HepG2 (cell line): ENCODE results near the gene MCTS1. TPM values are rescaled to one million over a fixed set of nuclear protein-coding genes. Genes with fewer than 3 reads are reported as not detected.
A peak's percentile ranks its signal among the peaks of the same experiment; 100 is the strongest.

Source experiments
- CAMTA2 ChIP-seq: sonication (generic); formaldehyde crosslinking; IDR thresholded peaks from 2 replicates; pipeline ENCODE4 v1.4.0; 2020; ENCODE audit warnings: mild to moderate bottlenecking, missing genetic modification reagents, borderline replicate concordance
- ETV5 ChIP-seq: IDR thresholded peaks from 2 replicates; pipeline ENCODE4 v1.6.1; 2018; ENCODE audit warnings: missing biosample characterization, missing genetic modification reagents, inconsistent platforms, borderline replicate concordance
- FOXK1 ChIP-seq: sonication (generic); formaldehyde crosslinking; IDR thresholded peaks from 2 replicates; pipeline ENCODE4 v1.4.0; 2020; ENCODE audit warnings: low read depth, missing genetic modification reagents, borderline replicate concordance
- GABPB1 ChIP-seq: IDR thresholded peaks from 2 replicates; pipeline ENCODE4 v1.6.1; 2016; ENCODE audit warnings: mild to moderate bottlenecking, missing genetic modification reagents, moderate library complexity, missing compliant biosample characterization
- MZF1 ChIP-seq: sonication (generic); formaldehyde crosslinking; IDR thresholded peaks from 2 replicates; pipeline ENCODE4 v1.8.1; 2023; ENCODE audit warnings: mild to moderate bottlenecking, missing genetic modification reagents, borderline replicate concordance
- NAIF1 ChIP-seq: sonication (generic); formaldehyde crosslinking; IDR thresholded peaks from 2 replicates; pipeline ENCODE4 v1.5.0; 2020; ENCODE audit warnings: mild to moderate bottlenecking, missing genetic modification reagents, borderline replicate concordance
- NFRKB ChIP-seq: fragments of 450-650 bp; IDR thresholded peaks from 2 replicates; pipeline ENCODE4 v1.6.1; 2017
- SP2 ChIP-seq: sonication (generic); formaldehyde crosslinking; IDR thresholded peaks from 2 replicates; pipeline ENCODE4 v1.5.1; 2020; ENCODE audit warnings: mild to moderate bottlenecking, missing genetic modification reagents
- SRF ChIP-seq: IDR thresholded peaks from 2 replicates; pipeline ENCODE4 v1.6.1; 2011; ENCODE audit warnings: mild to moderate bottlenecking, low read depth, low read length, moderate library complexity
- SRSF1 ChIP-seq: fragments of 200-400 bp; formaldehyde crosslinking; optimal IDR thresholded peaks from 2 replicates; pipeline ENCODE3; 2017; ENCODE audit warnings: mild to moderate bottlenecking, low read depth, low read length, moderate library complexity
- ZFY ChIP-seq: sonication (generic); formaldehyde crosslinking; IDR thresholded peaks from 2 replicates; pipeline ENCODE4 v1.4.0; 2020; ENCODE audit warnings: missing genetic modification reagents
- ZNF773 ChIP-seq: sonication (generic); formaldehyde crosslinking; IDR thresholded peaks from 2 replicates; pipeline ENCODE4 v1.4.0; 2020; ENCODE audit warnings: missing genetic modification reagents, borderline replicate concordance
- ZNF780A ChIP-seq: sonication (generic); formaldehyde crosslinking; IDR thresholded peaks from 2 replicates; pipeline ENCODE4 v1.8.0; 2022; ENCODE audit warnings: mild to moderate bottlenecking, missing genetic modification reagents, moderate library complexity
- polyA plus RNA-seq, 8 experiments: library from polyadenylated mRNA; depleted of rRNA in 3 of 8; stranded (reverse) in 7 of 8; unstranded in 1 of 8; fragments of >200 nt; fragmentation: Illumina TruSeq in 4 of 8; extraction: Trizol in 4 of 8; gene quantifications; 2 replicates each; pipeline versions ENCODE4 v1.2.1 to v1.2.3, GENCODE V29; 2011 to 2016; ENCODE audit warnings: low read depth in 4 of 8, missing spikeins in 1 of 8, mixed read lengths in 1 of 8; ENCODE audit not compliant: insufficient read depth in 1 of 8
- total RNA-seq, 5 experiments: library from RNA; depleted of rRNA; stranded (reverse); fragments of >200 nt; fragmentation: Illumina TruSeq; extraction: Trizol; gene quantifications; 2 replicates each; pipeline ENCODE4 v1.2.3, GENCODE V29; 2016; ENCODE audit warnings: low read depth in 1 of 5
- TF ChIP-seq, protein P1 (sequence below): IDR thresholded peaks from 2 replicates; pipeline ENCODE4 v1.6.1; 2016; ENCODE audit warnings: missing biosample characterization, missing genetic modification reagents, low read depth
- TF ChIP-seq, protein P2 (sequence below): sonication (generic); formaldehyde crosslinking; conservative IDR thresholded peaks from 2 replicates; pipeline ENCODE4 v1.4.0; 2020; ENCODE audit warnings: mild to moderate bottlenecking, missing genetic modification reagents, moderate library complexity
- TF ChIP-seq, protein P3 (sequence below): sonication (generic); formaldehyde crosslinking; IDR thresholded peaks from 2 replicates; pipeline ENCODE4 v1.5.1; 2020; ENCODE audit warnings: mild to moderate bottlenecking, missing genetic modification reagents, moderate library complexity
- TF ChIP-seq, protein P4 (sequence below): sonication (generic); formaldehyde crosslinking; IDR thresholded peaks from 2 replicates; pipeline ENCODE4 v1.8.1; 2023; ENCODE audit warnings: missing genetic modification reagents, mild to moderate bottlenecking, borderline replicate concordance
- TF ChIP-seq, protein P5 (sequence below): sonication (generic); formaldehyde crosslinking; IDR thresholded peaks from 2 replicates; pipeline ENCODE4 v1.5.0; 2020; ENCODE audit warnings: missing genetic modification reagents

The MCTS1 gene
- total and polyA plus RNA-seq, 2 of the 13 experiments (the other 11 are each of a cell fraction or from before 2014, with no cell fraction given) = 30.1 to 59.0 TPM

DNA sequence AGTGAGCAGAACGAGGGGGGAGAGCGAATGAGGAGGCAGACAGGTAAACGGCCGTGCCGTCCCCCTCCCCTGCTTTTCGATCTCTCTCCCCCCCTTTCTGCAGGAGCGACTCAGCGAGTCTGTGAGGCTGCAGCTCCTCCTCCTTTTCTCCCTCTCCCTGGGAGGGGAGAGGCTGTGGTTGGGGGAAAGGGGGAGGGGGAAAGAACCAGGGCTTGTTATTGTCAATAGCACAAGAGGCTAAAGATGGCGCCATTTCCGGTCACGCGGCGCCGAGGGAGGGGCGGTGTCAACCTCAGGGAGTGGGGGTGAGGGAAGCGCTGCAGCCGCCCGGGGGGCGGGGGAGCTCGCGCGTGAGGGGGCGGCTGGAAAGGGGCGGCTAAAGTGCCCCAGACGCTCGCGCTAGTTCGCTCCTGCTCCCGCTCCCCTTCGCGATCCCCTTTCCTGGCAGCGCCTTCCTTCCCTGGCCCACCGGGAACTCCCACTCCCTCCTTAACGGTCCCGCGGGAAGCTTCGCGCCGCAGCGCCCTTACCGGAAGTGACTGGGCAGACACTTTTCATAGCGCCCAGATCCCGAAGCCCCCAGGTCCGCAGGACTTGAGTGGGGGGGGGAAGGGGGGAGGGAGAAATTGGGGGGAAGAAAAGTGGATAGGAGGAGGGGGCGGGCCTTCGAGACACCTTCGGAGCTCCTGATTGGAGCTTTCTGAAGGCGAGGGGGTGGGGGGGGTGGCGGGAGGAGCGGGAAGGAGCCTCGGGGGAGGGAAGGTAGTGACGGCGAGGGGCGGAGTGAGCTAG is 42.9 kb upstream of the MCTS1 start, which contains the start of gene CUL4B (continued):
- TF ChIP-seq FOXK1 (CRISPR knock-in tag) (peak; percentile 53; the same call in 1 of the 2 replicates), GABPB1 (CRISPR knock-in tag) (peak; percentile 91), ZNF780A (CRISPR knock-in tag) (no peak), NFRKB (no peak), NAIF1 (no peak), SRF (peak; percentile 43; the same call in 1 of the 2 replicates), ETV5 (CRISPR knock-in tag) (peak; percentile 64; the same call in 1 of the 2 replicates), CAMTA2 (no peak), MZF1 (CRISPR knock-in tag) (no peak), ZFY (no peak), SRSF1 (peak; percentile 58), ZNF773 (CRISPR knock-in tag) (no peak), SP2 (CRISPR knock-in tag) (no peak; the same call in 1 of the 2 replicates)
- TF ChIP-seq, protein P1, sequence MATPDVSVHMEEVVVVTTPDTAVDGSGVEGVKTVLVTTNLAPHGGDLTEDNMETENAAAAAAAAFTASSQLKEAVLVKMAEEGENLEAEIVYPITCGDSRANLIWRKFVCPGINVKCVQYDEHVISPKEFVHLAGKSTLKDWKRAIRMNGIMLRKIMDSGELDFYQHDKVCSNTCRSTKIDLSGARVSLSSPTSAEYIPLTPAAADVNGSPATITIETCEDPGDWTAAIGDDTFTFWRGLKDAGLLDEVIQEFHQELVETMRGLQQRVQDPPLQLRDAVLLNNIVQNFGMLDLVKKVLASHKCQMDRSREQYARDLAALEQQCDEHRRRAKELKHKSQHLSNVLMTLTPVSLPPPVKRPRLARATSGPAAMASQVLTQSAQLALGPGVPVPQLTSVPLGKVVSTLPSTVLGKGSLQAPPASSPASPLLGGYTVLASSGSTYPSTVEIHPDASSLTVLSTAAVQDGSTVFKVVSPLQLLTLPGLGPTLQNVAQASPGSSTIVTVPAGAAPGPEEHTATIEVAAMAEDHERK (CRISPR knock-in tag) = no peak
- TF ChIP-seq, protein P2, sequence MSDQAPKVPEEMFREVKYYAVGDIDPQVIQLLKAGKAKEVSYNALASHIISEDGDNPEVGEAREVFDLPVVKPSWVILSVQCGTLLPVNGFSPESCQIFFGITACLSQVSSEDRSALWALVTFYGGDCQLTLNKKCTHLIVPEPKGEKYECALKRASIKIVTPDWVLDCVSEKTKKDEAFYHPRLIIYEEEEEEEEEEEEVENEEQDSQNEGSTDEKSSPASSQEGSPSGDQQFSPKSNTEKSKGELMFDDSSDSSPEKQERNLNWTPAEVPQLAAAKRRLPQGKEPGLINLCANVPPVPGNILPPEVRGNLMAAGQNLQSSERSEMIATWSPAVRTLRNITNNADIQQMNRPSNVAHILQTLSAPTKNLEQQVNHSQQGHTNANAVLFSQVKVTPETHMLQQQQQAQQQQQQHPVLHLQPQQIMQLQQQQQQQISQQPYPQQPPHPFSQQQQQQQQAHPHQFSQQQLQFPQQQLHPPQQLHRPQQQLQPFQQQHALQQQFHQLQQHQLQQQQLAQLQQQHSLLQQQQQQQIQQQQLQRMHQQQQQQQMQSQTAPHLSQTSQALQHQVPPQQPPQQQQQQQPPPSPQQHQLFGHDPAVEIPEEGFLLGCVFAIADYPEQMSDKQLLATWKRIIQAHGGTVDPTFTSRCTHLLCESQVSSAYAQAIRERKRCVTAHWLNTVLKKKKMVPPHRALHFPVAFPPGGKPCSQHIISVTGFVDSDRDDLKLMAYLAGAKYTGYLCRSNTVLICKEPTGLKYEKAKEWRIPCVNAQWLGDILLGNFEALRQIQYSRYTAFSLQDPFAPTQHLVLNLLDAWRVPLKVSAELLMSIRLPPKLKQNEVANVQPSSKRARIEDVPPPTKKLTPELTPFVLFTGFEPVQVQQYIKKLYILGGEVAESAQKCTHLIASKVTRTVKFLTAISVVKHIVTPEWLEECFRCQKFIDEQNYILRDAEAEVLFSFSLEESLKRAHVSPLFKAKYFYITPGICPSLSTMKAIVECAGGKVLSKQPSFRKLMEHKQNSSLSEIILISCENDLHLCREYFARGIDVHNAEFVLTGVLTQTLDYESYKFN (CRISPR knock-in tag) = peak; percentile 53
- TF ChIP-seq, protein P3, sequence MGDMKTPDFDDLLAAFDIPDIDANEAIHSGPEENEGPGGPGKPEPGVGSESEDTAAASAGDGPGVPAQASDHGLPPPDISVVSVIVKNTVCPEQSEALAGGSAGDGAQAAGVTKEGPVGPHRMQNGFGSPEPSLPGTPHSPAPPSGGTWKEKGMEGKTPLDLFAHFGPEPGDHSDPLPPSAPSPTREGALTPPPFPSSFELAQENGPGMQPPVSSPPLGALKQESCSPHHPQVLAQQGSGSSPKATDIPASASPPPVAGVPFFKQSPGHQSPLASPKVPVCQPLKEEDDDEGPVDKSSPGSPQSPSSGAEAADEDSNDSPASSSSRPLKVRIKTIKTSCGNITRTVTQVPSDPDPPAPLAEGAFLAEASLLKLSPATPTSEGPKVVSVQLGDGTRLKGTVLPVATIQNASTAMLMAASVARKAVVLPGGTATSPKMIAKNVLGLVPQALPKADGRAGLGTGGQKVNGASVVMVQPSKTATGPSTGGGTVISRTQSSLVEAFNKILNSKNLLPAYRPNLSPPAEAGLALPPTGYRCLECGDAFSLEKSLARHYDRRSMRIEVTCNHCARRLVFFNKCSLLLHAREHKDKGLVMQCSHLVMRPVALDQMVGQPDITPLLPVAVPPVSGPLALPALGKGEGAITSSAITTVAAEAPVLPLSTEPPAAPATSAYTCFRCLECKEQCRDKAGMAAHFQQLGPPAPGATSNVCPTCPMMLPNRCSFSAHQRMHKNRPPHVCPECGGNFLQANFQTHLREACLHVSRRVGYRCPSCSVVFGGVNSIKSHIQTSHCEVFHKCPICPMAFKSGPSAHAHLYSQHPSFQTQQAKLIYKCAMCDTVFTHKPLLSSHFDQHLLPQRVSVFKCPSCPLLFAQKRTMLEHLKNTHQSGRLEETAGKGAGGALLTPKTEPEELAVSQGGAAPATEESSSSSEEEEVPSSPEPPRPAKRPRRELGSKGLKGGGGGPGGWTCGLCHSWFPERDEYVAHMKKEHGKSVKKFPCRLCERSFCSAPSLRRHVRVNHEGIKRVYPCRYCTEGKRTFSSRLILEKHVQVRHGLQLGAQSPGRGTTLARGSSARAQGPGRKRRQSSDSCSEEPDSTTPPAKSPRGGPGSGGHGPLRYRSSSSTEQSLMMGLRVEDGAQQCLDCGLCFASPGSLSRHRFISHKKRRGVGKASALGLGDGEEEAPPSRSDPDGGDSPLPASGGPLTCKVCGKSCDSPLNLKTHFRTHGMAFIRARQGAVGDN (CRISPR knock-in tag) = peak; percentile 62
- TF ChIP-seq, protein P4, sequence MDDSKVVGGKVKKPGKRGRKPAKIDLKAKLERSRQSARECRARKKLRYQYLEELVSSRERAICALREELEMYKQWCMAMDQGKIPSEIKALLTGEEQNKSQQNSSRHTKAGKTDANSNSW (CRISPR knock-in tag) = no peak
- TF ChIP-seq, protein P5, sequence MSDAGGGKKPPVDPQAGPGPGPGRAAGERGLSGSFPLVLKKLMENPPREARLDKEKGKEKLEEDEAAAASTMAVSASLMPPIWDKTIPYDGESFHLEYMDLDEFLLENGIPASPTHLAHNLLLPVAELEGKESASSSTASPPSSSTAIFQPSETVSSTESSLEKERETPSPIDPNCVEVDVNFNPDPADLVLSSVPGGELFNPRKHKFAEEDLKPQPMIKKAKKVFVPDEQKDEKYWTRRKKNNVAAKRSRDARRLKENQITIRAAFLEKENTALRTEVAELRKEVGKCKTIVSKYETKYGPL (CRISPR knock-in tag) = no peak
